ENCODE results near the gene SYNCRIP. TPM values are rescaled to one million over a fixed set of nuclear protein-coding genes. Genes with fewer than 3 reads are reported as not detected.

The SYNCRIP gene
- total and polyA plus RNA-seq, 7 donors: 34.8 to 122 (median 70.3) TPM

DNA sequence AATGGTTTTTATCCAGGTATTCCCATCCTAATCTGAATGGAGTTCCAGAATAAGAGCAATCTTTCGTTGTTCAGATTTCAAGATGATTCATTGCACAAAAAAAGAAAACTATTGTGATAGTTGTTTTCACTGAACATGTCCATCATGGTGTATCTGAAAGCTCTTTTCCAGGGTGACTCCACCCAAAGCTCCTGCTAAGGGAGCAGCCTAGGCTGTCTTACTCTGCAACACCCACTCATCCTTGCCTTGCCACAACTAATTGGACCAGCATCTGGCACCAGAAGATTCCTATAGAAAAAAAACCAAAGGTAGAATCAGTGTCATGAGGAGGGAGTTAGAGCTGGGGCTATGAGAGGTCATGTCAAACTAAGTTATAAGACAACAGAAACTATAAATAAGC is 7.9 kb upstream of the SYNCRIP start:
- no peaks in the 10 kb centered on the region for H3K9me3 ChIP-seq
- no peaks in the 10 kb centered on the region for H3K27me3 ChIP-seq (ENCODE audit: insufficient read depth in 3 of 3, low read length in 2 of 3)
- DNase-seq (no peak), ATAC-seq (no peak)
- intact Hi-C loops (cut with DNase I): no loop called here
- H3K4me1 ChIP-seq: no peaks in the 10 kb centered on the region
- TF ChIP-seq, protein P1, sequence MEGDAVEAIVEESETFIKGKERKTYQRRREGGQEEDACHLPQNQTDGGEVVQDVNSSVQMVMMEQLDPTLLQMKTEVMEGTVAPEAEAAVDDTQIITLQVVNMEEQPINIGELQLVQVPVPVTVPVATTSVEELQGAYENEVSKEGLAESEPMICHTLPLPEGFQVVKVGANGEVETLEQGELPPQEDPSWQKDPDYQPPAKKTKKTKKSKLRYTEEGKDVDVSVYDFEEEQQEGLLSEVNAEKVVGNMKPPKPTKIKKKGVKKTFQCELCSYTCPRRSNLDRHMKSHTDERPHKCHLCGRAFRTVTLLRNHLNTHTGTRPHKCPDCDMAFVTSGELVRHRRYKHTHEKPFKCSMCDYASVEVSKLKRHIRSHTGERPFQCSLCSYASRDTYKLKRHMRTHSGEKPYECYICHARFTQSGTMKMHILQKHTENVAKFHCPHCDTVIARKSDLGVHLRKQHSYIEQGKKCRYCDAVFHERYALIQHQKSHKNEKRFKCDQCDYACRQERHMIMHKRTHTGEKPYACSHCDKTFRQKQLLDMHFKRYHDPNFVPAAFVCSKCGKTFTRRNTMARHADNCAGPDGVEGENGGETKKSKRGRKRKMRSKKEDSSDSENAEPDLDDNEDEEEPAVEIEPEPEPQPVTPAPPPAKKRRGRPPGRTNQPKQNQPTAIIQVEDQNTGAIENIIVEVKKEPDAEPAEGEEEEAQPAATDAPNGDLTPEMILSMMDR (IDR thresholded peaks at IDR 0.05): no peak
- no peaks in the 10 kb centered on the region for H3K36me3 ChIP-seq (ENCODE audit: insufficient read depth in 1 of 2, low read depth in 1 of 2)
- 89 to 100% (median 92%) methylated on average over 1 of the region's 1 CpG for WGBS, 3 donors
- H3K4me3 ChIP-seq: no peak overlapping the region
- no peak overlapping the region for H3K27ac ChIP-seq

DNA sequence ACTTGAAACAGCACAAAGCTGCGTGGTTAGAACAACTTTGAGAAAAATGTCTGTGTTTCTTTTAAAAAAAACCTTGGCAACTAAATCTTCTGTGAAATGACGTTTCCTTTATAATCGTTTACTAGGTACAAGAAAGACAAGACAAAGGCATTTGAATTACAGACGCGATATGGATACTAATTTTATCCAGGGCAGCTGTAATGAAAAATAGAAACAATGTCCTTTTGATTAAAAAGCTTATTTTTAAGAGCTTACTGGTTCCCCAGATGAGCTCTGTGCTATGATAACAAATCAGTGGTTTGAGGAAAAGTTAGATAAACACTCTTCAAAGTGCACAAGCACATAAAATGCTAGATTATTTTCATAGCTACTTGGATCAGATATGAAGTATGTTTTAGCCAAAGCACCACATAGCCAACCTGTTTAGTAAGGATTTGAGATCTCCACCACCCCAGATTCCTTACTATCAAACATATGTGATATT is 1.6 kb upstream of the SYNCRIP start:
- WGBS, 3 donors: 0% methylated on average over 5 of the region's 5 CpGs
- no peak for DNase-seq
- TF ChIP-seq, protein P1 (IDR thresholded peaks at IDR 0.05): no peak
- peaks cover 2 to 20% of the 10 kb centered on the region in 2 donors for H3K36me3 ChIP-seq (ENCODE audit: insufficient read depth in 1 of 2, low read depth in 1 of 2)
- peaks cover 28% of the 10 kb centered on the region for H3K4me1 ChIP-seq
- no peaks in the 10 kb centered on the region for H3K9me3 ChIP-seq
- no peak for ATAC-seq
- H3K27me3 ChIP-seq (ENCODE audit: insufficient read depth in 3 of 3, low read length in 2 of 3): no peaks in the 10 kb centered on the region
- peak overlapping the region; percentile 97 for H3K27ac ChIP-seq
- intact Hi-C loops (cut with DNase I): loop anchor here in 1 of 2 donors (5.0 kb wide), 1 partner anchor 52 kb away; the partner anchor contains the start of gene SNX14
- H3K4me3 ChIP-seq: peak overlapping the region; percentile 87

DNA sequence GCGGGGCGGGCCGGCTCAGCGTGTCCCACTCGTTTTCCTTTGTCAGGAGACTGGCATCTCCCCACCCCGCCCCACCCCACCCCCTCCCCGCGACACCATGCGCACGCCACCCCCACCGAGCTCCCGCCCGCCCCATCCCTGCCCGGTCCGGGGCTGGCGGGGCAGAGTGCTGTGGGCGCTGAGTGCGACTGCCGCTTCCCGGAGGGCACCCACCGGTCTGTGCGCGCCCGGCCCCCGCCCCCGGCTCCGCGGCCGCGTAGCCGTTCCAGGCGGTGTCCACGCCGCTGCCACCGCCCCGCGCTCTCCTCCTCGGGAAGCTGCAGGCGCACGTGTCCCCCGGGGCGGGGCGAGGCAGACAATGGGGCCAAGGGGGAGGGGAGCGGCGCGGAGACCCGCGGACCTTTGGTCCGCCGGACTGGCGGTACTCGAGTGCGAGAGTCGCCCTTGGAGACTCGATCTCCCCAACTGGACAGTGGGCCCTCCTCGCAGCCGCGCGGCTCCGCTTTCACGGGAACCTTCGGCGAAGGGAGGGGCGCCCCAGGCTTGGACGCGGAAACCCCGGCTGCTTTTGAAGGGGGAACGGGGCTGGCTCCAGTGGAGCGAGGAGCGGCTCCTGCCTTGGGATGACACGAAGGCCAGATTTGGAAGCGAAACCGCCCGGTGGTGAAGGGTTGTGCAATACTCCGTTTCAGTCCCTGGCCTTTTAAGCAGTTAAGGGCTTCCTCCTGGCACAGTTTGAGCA is 1.0 kb upstream of the SYNCRIP start:
- Histone ChIP-seq H3K36me3 (ENCODE audit: insufficient read depth in 1 of 2, low read depth in 1 of 2) (peaks cover 2 to 26% of the 10 kb centered on the region in 2 donors), H3K9me3 (no peaks in the 10 kb centered on the region), H3K27ac (peak overlapping the region; percentile 97), H3K4me3 (peak overlapping the region; percentile 87), H3K4me1 (peaks cover 34% of the 10 kb centered on the region), H3K27me3 (ENCODE audit: insufficient read depth in 3 of 3, low read length in 2 of 3) (no peaks in the 10 kb centered on the region)
- ATAC-seq: peak; percentile 70 to 75 (median 72)
- 1% methylated on average over 48 to 75 of the region's 75 CpGs for WGBS, 3 donors
- TF ChIP-seq, protein P1 (IDR thresholded peaks at IDR 0.05): no peak
- peak; percentile 92 to 95 for DNase-seq
- intact Hi-C loops (cut with DNase I): loop anchor here (1.0 to 5.0 kb wide), 3 partner anchors 35 to 51 kb away; partner anchors contain the start of gene SNX14 (in 1 of the 2)

DNA sequence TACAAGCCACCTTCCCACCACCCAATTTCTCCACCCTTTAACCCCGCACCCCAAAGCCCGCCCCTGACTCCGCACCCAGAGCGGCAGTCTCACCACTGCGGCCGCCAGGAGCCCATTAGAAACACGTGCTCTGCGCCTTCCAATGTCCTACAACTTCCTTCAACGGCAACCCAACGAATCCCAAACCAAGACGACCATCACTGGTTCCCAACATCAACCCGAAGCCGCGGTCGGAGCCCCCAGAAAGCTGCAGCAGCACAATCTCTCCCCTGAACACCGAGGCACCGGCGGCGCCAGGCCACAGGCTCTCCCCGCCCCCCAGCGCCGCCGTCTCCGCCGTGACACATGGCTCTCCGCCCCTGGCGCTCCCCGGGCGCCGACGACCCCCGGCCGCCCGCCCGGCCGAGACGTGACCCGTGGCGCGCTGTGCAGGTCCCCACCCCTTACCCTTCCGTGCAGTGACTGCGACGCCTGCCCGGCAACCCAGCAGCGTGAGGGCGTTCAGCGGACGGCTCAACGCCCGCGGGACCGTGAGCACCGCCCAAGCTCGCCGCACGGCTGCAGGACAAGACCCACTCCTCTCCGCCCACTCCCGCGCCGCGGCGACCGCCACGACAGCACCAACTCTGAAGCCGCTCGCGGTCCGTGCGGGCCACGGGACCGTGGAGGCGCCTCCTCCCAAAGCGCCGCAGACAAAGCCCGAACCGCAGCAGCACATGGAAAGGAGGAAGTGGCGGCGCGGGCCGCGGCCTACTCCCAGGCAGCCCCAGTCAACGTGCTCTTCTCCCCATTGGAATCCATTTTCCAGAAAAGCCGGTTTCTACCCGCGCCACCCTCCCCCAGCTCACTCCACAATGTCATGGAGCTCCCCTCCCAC is 551 bp downstream of the SYNCRIP start:
- WGBS, 3 donors: 0 to 1% (median 0%) methylated on average over 64 to 85 of the region's 85 CpGs
- peak overlapping the region; percentile 87 for H3K4me3 ChIP-seq
- TF ChIP-seq, protein P1 (IDR thresholded peaks at IDR 0.05): no peak
- ATAC-seq (peak in 3 of 4 donors; percentile 12 to 29 (median 15)), DNase-seq (peak; percentile 63 to 77)
- intact Hi-C loops (cut with DNase I): loop anchor here (2.0 to 5.0 kb wide), 3 partner anchors 37 to 50 kb away; partner anchors contain the start of gene SNX14 (in 1 of the 2)
- peak overlapping the region; percentile 97 for H3K27ac ChIP-seq
- no peaks in the 10 kb centered on the region for H3K27me3 ChIP-seq (ENCODE audit: insufficient read depth in 3 of 3, low read length in 2 of 3)
- peaks cover 4 to 42% of the 10 kb centered on the region in 2 donors for H3K36me3 ChIP-seq (ENCODE audit: insufficient read depth in 1 of 2, low read depth in 1 of 2)
- no peaks in the 10 kb centered on the region for H3K9me3 ChIP-seq
- peaks cover 48% of the 10 kb centered on the region for H3K4me1 ChIP-seq
